B cell (primary cell): ENCODE data around the gene NMD3.

Source experiments
- CTCF ChIP-seq: fragments of 200-600 bp; IDR thresholded peaks from one replicate; pipeline ENCODE4 v1.8.0; 2022; ENCODE audit warnings: antibody characterized with exemption, mild to moderate bottlenecking
- EZH2 ChIP-seq: IDR thresholded peaks from 2 replicates; pipeline ENCODE4 v1.6.1; 2012; ENCODE audit warnings: borderline replicate concordance, low read depth, mild to moderate bottlenecking, moderate library complexity, low read length; ENCODE audit not compliant: insufficient read depth, poor library complexity, severe bottlenecking

- TF ChIP-seq CTCF (no peak), EZH2 (no peak)
These were observed 72.3 kb downstream of the NMD3 start for GRCh38 chr3:161293381-161293780.
